NCI-H345 (cell line): ENCODE measurements around the gene SFTPB.

Source experiments
- DNase-seq: peaks from one replicate; lab custom pipeline; 2025; lab: John Stamatoyannopoulos, UW

Gene SFTPB

GRCh38 chr2:85613717-85614515 is 54.1 kb downstream of the SFTPB start:
- no peak for DNase-seq

GRCh38 chr2:85611705-85612587 is 56.1 kb downstream of the SFTPB start, which contains the start of gene C2orf68:
TSS of gene C2orf68 (minus strand) at chr2:85612066. CDS start at chr2:85611984, 82 bp downstream.
- DNase-seq: peak; percentile 92

GRCh38 chr2:85611217-85611704 is 56.7 kb downstream of the SFTPB start:
- no peak for DNase-seq
